Natural killer cell (primary cell): Measurements from ENCODE around the gene STK38. TPM values are rescaled to one million over a fixed set of nuclear protein-coding genes. Genes with fewer than 3 reads are reported as not detected.
A peak's percentile ranks its signal among the peaks of the same experiment; 100 is the strongest.

ENCODE experiments used
- ATAC-seq, 3 donors: fragments of 150-1000 bp in 2 of 3; fragments of 200-7000 bp in 1 of 3; cut with Tn5 transposase; 1 replicate in 1 of 3; 2 replicates in 2 of 3; pipeline ENCODE4 v1.10.0; 2021; ENCODE audit warnings: mild to moderate bottlenecking in 2 of 3, moderate library complexity in 2 of 3
- DNase-seq, 2 donors: peaks; one replicate each; pipeline versions ENCODE4 v3.0.0 to v3.0.0-alpha.2; 2013 to 2021; ENCODE audit warnings: mixed read lengths in 1 of 2
- H3K27ac ChIP-seq: one replicate; pipeline ENCODE4 v1.5.1; 2013; ENCODE audit warnings: mild to moderate bottlenecking, low read length
- H3K27me3 ChIP-seq: one replicate; pipeline ENCODE4 v1.6.1; 2013; ENCODE audit warnings: low read length; ENCODE audit not compliant: control insufficient read depth, insufficient read depth
- H3K36me3 ChIP-seq: one replicate; pipeline ENCODE4 v1.6.1; 2013; ENCODE audit warnings: low read length; ENCODE audit not compliant: control insufficient read depth, insufficient read depth
- H3K4me1 ChIP-seq: one replicate; pipeline ENCODE4 v1.6.1; 2013; ENCODE audit warnings: low read length; ENCODE audit not compliant: control insufficient read depth, insufficient read depth
- H3K4me3 ChIP-seq: one replicate; pipeline ENCODE4 v1.5.1; 2013; ENCODE audit warnings: low read length
- H3K9me3 ChIP-seq: one replicate; pipeline ENCODE4 v1.6.1; 2013; ENCODE audit warnings: low read length; ENCODE audit not compliant: control insufficient read depth, insufficient read depth
- H3K27ac Mint-ChIP-seq, 2 donors: one replicate each; pipeline ENCODE4 v1.8.0; 2022; ENCODE audit warnings: mild to moderate bottlenecking in 2 of 2, mixed read lengths in 2 of 2, moderate library complexity in 1 of 2
- H3K27me3 Mint-ChIP-seq, 2 donors: one replicate each; pipeline ENCODE4 v1.8.0; 2022; ENCODE audit warnings: low read depth in 2 of 2, mixed read lengths in 2 of 2
- H3K36me3 Mint-ChIP-seq: one replicate; pipeline ENCODE4 v1.8.0; 2022; ENCODE audit warnings: mixed read lengths
- H3K4me1 Mint-ChIP-seq, 2 donors: one replicate each; pipeline ENCODE4 v1.8.0; 2022; ENCODE audit warnings: mixed read lengths in 2 of 2
- H3K4me3 Mint-ChIP-seq: one replicate; pipeline ENCODE4 v1.8.0; 2022; ENCODE audit warnings: mild to moderate bottlenecking, moderate library complexity, mixed read lengths
- H3K9me3 Mint-ChIP-seq, 2 donors: one replicate each; pipeline ENCODE4 v1.8.0; 2022; ENCODE audit warnings: mixed read lengths in 2 of 2
- CTCF ChIP-seq: fragments of 200-600 bp; IDR thresholded peaks from one replicate; pipeline ENCODE4 v1.8.0; 2022; ENCODE audit warnings: antibody characterized with exemption
- WGBS: methylation state at CpG from one replicate; pipeline ENCODE4 v1.1.7; 2013; ENCODE audit warnings: missing lambda C conversion rate; ENCODE audit not compliant: insufficient coverage; 5-methylcytosine and 5-hydroxymethylcytosine counted together
- intact Hi-C: fragments of 100-400 bp; cut with micrococcal nuclease; formaldehyde crosslinking; loops from one replicate; pipeline ENCODE4 v1.14.2; 2022
- total RNA-seq, 4 donors: library from RNA; stranded (reverse); fragments of 120-200 nt in 1 of 4; gene quantifications; one replicate each; pipeline versions ENCODE4 v1.2.3 to v1.2.4, GENCODE V29; 2013 to 2022

The STK38 gene
- 100 to 1,000 TPM; 105 to 157 (median 126) TPM for total RNA-seq
- 136 TPM for total RNA-seq (2013)

GRCh38 chr6:36546920-36547645, at the start of gene STK38:
STK38 (minus strand) TSS chr6:36547479; CDS start chr6:36540202, 7,277 bp downstream.
- Histone ChIP-seq H3K36me3 (no peaks in the 10 kb centered on the region), H3K27ac (peak within 1 kb of the TSS; percentile 93), H3K4me1 (peaks cover 35% of the 10 kb centered on the region), H3K27me3 (no peaks in the 10 kb centered on the region), H3K4me3 (peak within 1 kb of the TSS; percentile 89), H3K9me3 (no peaks in the 10 kb centered on the region)
- no peak for TF ChIP-seq CTCF
- Mint-ChIP-seq H3K27ac (peak within 1 kb of the TSS; percentile 93 to 100), H3K27me3 (no peaks in the 10 kb centered on the region), H3K4me3 (peak within 1 kb of the TSS; percentile 99), H3K36me3 (no peaks in the 10 kb centered on the region), H3K4me1 (peaks cover 47 to 56% of the 10 kb centered on the region in 2 donors), H3K9me3 (no peaks in the 10 kb centered on the region)
- DNase-seq: peak; percentile 87 to 96
- under 1% methylated on average over 49 of the region's 51 CpGs for WGBS
- intact Hi-C loops: loop anchor here (1.0 to 5.0 kb wide), 3 partner anchors 47 to 124 kb away; partner anchors contain the start of genes KCTD20, PXT1 and SRSF3
- peak; percentile 84 to 92 (median 87) for ATAC-seq

GRCh38 chr6:36596356-36596755, 49.1 kb upstream of the STK38 start:
- peaks cover 63% of the 10 kb centered on the region for H3K4me1 ChIP-seq
- Mint-ChIP-seq H3K9me3 (no peaks in the 10 kb centered on the region), H3K4me3 (peak overlapping the region; percentile 94), H3K27ac (peak overlapping the region; percentile 97 to 99), H3K36me3 (peaks cover 45% of the 10 kb centered on the region), H3K4me1 (peaks cover 69 to 74% of the 10 kb centered on the region in 2 donors), H3K27me3 (peaks cover 0 to 2% of the 10 kb centered on the region in 2 donors)
- WGBS: 0% methylated on average over 1 of the region's 5 CpGs
- ATAC-seq (no peak), DNase-seq (peak in 1 of 2 donors; percentile 54)
- peak overlapping the region; percentile 82 for H3K4me3 ChIP-seq
- H3K27ac ChIP-seq: peak overlapping the region; percentile 98
- H3K27me3 ChIP-seq: no peaks in the 10 kb centered on the region
- H3K9me3 ChIP-seq: no peaks in the 10 kb centered on the region
- TF ChIP-seq CTCF: no peak
- intact Hi-C loops: loop anchor here (10.0 kb wide), 1 partner anchor 578 kb away; the partner anchor contains the start of gene PIM1
- peaks cover 47% of the 10 kb centered on the region for H3K36me3 ChIP-seq

- H3K4me1 ChIP-seq: peaks cover 57% of the 10 kb centered on the region
- peaks cover 34% of the 10 kb centered on the region for H3K36me3 ChIP-seq
Measured at GRCh38 chr6:36594816-36595643, 47.8 kb upstream of the STK38 start.

More at GRCh38 chr6:36594816-36595643, 47.8 kb upstream of the STK38 start:
- Histone ChIP-seq H3K4me3 (peak overlapping the region; percentile 82), H3K27me3 (no peaks in the 10 kb centered on the region), H3K27ac (peak overlapping the region; percentile 98), H3K9me3 (no peaks in the 10 kb centered on the region)
- ATAC-seq (peak in 1 of 3 donors; percentile 8), DNase-seq (peak in 1 of 2 donors; percentile 66)
- peaks cover 67% of the 10 kb centered on the region in 2 donors for H3K4me1 Mint-ChIP-seq
- no peaks in the 10 kb centered on the region for H3K9me3 Mint-ChIP-seq
- peak overlapping the region; percentile 94 for H3K4me3 Mint-ChIP-seq
- no peak for TF ChIP-seq CTCF
- H3K36me3 Mint-ChIP-seq: peaks cover 40% of the 10 kb centered on the region
- peak overlapping the region; percentile 97 to 99 for H3K27ac Mint-ChIP-seq
- WGBS: 0% methylated on average over 12 of the region's 15 CpGs
- intact Hi-C loops: loop anchor here (1.0 to 10.0 kb wide), 4 partner anchors 48 to 580 kb away; partner anchors contain the start of genes KCTD20, PIM1, PXT1 and STK38
- peaks cover 0 to 2% of the 10 kb centered on the region in 2 donors for H3K27me3 Mint-ChIP-seq
